OCI-LY3 (cell line): ENCODE results near the gene KRTAP12-1.

ENCODE experiments used
- CTCF ChIP-seq: fragments of 200-600, 300-600 bp; sonication (generic); IDR thresholded peaks from 2 replicates; pipeline ENCODE4 v1.5.1; 2014; ENCODE audit warnings: antibody characterized with exemption, low read length, low read depth
- EZH2phosphoT487 ChIP-seq: fragments of 200-600 bp; shearing (Covaris generic); IDR thresholded peaks from 2 replicates; pipeline ENCODE4 v1.6.1; 2018; ENCODE audit warnings: antibody characterized with exemption, mixed run types, low read depth

GRCh38 chr21:44684483-44684882 lies 2.5 kb upstream of the KRTAP12-1 start:
- no peak for TF ChIP-seq CTCF
- TF ChIP-seq EZH2phosphoT487 = no peak
